T-helper 1 cell treated with Interleukin-12 subunit alpha and Interleukin-12 subunit beta and Interleukin-4 antibody, amounts not matched to agents 30 μg/mL and 1 μg/mL, for 36 hours (primary cell): ENCODE results near the gene TAS2R10.
"Not testable (repeated sequence)": the region's sequence is repeated elsewhere in the genome, so short reads cannot be mapped to it uniquely, and the experiment has no call there.

Source experiments
- H3K27ac Mint-ChIP-seq: one replicate; pipeline ENCODE4 v1.8.0; 2021; ENCODE audit warnings: mild to moderate bottlenecking, mixed read lengths
- H3K27me3 Mint-ChIP-seq: one replicate; pipeline ENCODE4 v1.8.0; 2021; ENCODE audit warnings: low read depth, mixed read lengths
- H3K36me3 Mint-ChIP-seq: one replicate; pipeline ENCODE4 v1.8.0; 2021; ENCODE audit warnings: low read depth, mixed read lengths
- H3K4me1 Mint-ChIP-seq: one replicate; pipeline ENCODE4 v1.8.0; 2021; ENCODE audit warnings: low read depth, mixed read lengths
- H3K4me3 Mint-ChIP-seq: one replicate; pipeline ENCODE4 v1.8.0; 2021; ENCODE audit warnings: mild to moderate bottlenecking, moderate library complexity, mixed read lengths
- H3K9me3 Mint-ChIP-seq: one replicate; pipeline ENCODE4 v1.8.0; 2021; ENCODE audit warnings: mixed read lengths

Gene TAS2R10

GRCh38 chr12:10810068-10810467, 16.1 kb downstream of the TAS2R10 start, which contains the start of gene TAS2R9:
Gene TAS2R9 (minus strand): TSS chr12:10810168. CDS start chr12:10810075, 93 bp downstream.
- peaks cover 22% of the 10 kb centered on the region for H3K27me3 Mint-ChIP-seq
- H3K27ac Mint-ChIP-seq: no peak within 1 kb of the TSS
- no peaks in the 10 kb centered on the region for H3K36me3 Mint-ChIP-seq
- H3K9me3 Mint-ChIP-seq: no peaks in the 10 kb centered on the region
- no peak within 1 kb of the TSS for H3K4me3 Mint-ChIP-seq
- H3K4me1 Mint-ChIP-seq: no peaks in the 10 kb centered on the region

- Mint-ChIP-seq H3K4me3 (no peak within 1 kb of the TSS), H3K27ac (no peak within 1 kb of the TSS), H3K4me1 (no peaks in the 10 kb centered on the region), H3K27me3 (peaks cover 22% of the 10 kb centered on the region), H3K9me3 (no peaks in the 10 kb centered on the region), H3K36me3 (no peaks in the 10 kb centered on the region)
These were observed 19.0 kb downstream of the TAS2R10 start, which contains the start of gene TAS2R8 for GRCh38 chr12:10807186-10807585. Gene TAS2R8 (minus strand): TSS chr12:10807286. CDS start chr12:10806980, 306 bp downstream.

GRCh38 chr12:10802587-10802986, 23.6 kb downstream of the TAS2R10 start, which contains the start of gene TAS2R7:
Gene TAS2R7 (minus strand): TSS chr12:10802627. CDS start chr12:10802570, 57 bp downstream.
- Mint-ChIP-seq H3K9me3 (no peaks in the 10 kb centered on the region), H3K27ac (no peak within 1 kb of the TSS), H3K27me3 (peaks cover 25% of the 10 kb centered on the region), H3K36me3 (no peaks in the 10 kb centered on the region), H3K4me3 (no peak within 1 kb of the TSS), H3K4me1 (no peaks in the 10 kb centered on the region)

GRCh38 chr12:10801741-10802140, 24.4 kb downstream of the TAS2R10 start:
- H3K4me3 Mint-ChIP-seq: no peak overlapping the region

GRCh38 chr12:10794222-10794621, 31.9 kb downstream of the TAS2R10 start:
- Mint-ChIP-seq H3K27me3 (peaks cover 15% of the 10 kb centered on the region), H3K27ac (no peak overlapping the region)

More at GRCh38 chr12:10801741-10802140, 24.4 kb downstream of the TAS2R10 start:
- Mint-ChIP-seq H3K4me1 (no peaks in the 10 kb centered on the region), H3K27ac (no peak overlapping the region), H3K9me3 (no peaks in the 10 kb centered on the region), H3K36me3 (no peaks in the 10 kb centered on the region), H3K27me3 (peaks cover 30% of the 10 kb centered on the region)

GRCh38 chr12:10791769-10792168, 34.4 kb downstream of the TAS2R10 start:
- not testable (repeated sequence) for H3K27ac Mint-ChIP-seq, H3K36me3 Mint-ChIP-seq, H3K4me3 Mint-ChIP-seq, H3K4me1 Mint-ChIP-seq, H3K9me3 Mint-ChIP-seq
- peaks cover 14% of the 10 kb centered on the region for H3K27me3 Mint-ChIP-seq

More at GRCh38 chr12:10794222-10794621, 31.9 kb downstream of the TAS2R10 start:
- Mint-ChIP-seq H3K4me3 (no peak overlapping the region), H3K9me3 (no peaks in the 10 kb centered on the region), H3K36me3 (no peaks in the 10 kb centered on the region), H3K4me1 (no peaks in the 10 kb centered on the region)

GRCh38 chr12:10783252-10783651, 42.9 kb downstream of the TAS2R10 start:
- no peaks in the 10 kb centered on the region for H3K36me3 Mint-ChIP-seq
- H3K27me3 Mint-ChIP-seq: peaks cover 9% of the 10 kb centered on the region
- no peaks in the 10 kb centered on the region for H3K4me1 Mint-ChIP-seq
- H3K9me3 Mint-ChIP-seq: no peaks in the 10 kb centered on the region
- H3K27ac Mint-ChIP-seq: no peak overlapping the region
- H3K4me3 Mint-ChIP-seq: no peak overlapping the region

- no peak overlapping the region for H3K4me3 Mint-ChIP-seq
- peaks cover 13% of the 10 kb centered on the region for H3K27me3 Mint-ChIP-seq
- H3K4me1 Mint-ChIP-seq: no peaks in the 10 kb centered on the region
- no peaks in the 10 kb centered on the region for H3K36me3 Mint-ChIP-seq
- no peaks in the 10 kb centered on the region for H3K9me3 Mint-ChIP-seq
- no peak overlapping the region for H3K27ac Mint-ChIP-seq
These were observed 47.1 kb downstream of the TAS2R10 start for GRCh38 chr12:10779103-10779502.
